CD4-positive, alpha-beta T cell (primary cell): ENCODE data around the gene LIN28B. TPM values are rescaled to one million over a fixed set of nuclear protein-coding genes. Genes with fewer than 3 reads are reported as not detected.

Experiments
- ATAC-seq: fragments of 200-7000 bp; cut with Tn5 transposase; one replicate; pipeline ENCODE4 v1.10.0; 2022; ENCODE audit warnings: mild to moderate bottlenecking; ENCODE audit not compliant: poor library complexity
- CTCF ChIA-PET: fragments of 350-600 bp; sonication (Branson Sonifier 250); formaldehyde crosslinking; loops from one replicate; lab custom pipeline; 2021; ENCODE audit warnings: antibody characterized with exemption, inconsistent platforms; lab: Charles Lee
- POLR2A ChIA-PET: fragments of 350-600 bp; sonication (Branson Sonifier 250); formaldehyde crosslinking; loops from one replicate; lab custom pipeline; 2021; ENCODE audit warnings: antibody characterized with exemption, inconsistent platforms; lab: Charles Lee
- DNase-seq, 14 experiments: peaks; one replicate each; pipeline ENCODE4 v3.0.0-alpha.2; 2013 to 2020; ENCODE audit warnings: mixed read lengths in 2 of 14
- H3K27ac ChIP-seq, 2 donors: one replicate each; pipeline versions ENCODE4 v1.5.1 to v1.7.0; 2013; ENCODE audit warnings: low read length in 2 of 2, low read depth in 1 of 2, mild to moderate bottlenecking in 1 of 2
- H3K27me3 ChIP-seq, 2 experiments: 1 replicate in 1 of 2; 2 replicates in 1 of 2; pipeline versions ENCODE4 v1.6.1 to v1.7.0; 2013; ENCODE audit warnings: low read length in 2 of 2, control low read depth in 1 of 2, mild to moderate bottlenecking in 1 of 2, moderate library complexity in 1 of 2; ENCODE audit not compliant: insufficient read depth in 2 of 2, control insufficient read depth in 1 of 2
- H3K36me3 ChIP-seq: one replicate; pipeline ENCODE4 v1.6.1; 2013; ENCODE audit warnings: low read length, control low read depth; ENCODE audit not compliant: insufficient read depth
- H3K4me1 ChIP-seq: one replicate; pipeline ENCODE4 v1.6.1; 2013; ENCODE audit warnings: low read length, control low read depth; ENCODE audit not compliant: insufficient read depth
- H3K4me3 ChIP-seq: one replicate; pipeline ENCODE4 v1.5.1; 2013; ENCODE audit warnings: mild to moderate bottlenecking, low read length, moderate library complexity
- H3K9me3 ChIP-seq, 2 experiments: 1 replicate in 1 of 2; 2 replicates in 1 of 2; pipeline versions ENCODE4 v1.6.1 to v1.7.0; 2013; ENCODE audit warnings: low read length in 2 of 2, mild to moderate bottlenecking in 2 of 2, control low read depth in 1 of 2, moderate library complexity in 1 of 2; ENCODE audit not compliant: control insufficient read depth in 1 of 2, insufficient read depth in 1 of 2
- H3K27ac Mint-ChIP-seq: one replicate; pipeline ENCODE4 v1.8.0; 2020; ENCODE audit warnings: mixed read lengths
- H3K27me3 Mint-ChIP-seq: one replicate; pipeline ENCODE4 v1.8.0; 2021; ENCODE audit warnings: mixed read lengths
- H3K36me3 Mint-ChIP-seq: one replicate; pipeline ENCODE4 v1.8.0; 2021; ENCODE audit warnings: low read depth, mixed read lengths
- H3K4me1 Mint-ChIP-seq: one replicate; pipeline ENCODE4 v1.8.0; 2021; ENCODE audit warnings: low read depth, mixed read lengths
- H3K4me3 Mint-ChIP-seq: one replicate; pipeline ENCODE4 v1.8.0; 2020; ENCODE audit warnings: mild to moderate bottlenecking, mixed read lengths
- H3K9me3 Mint-ChIP-seq: one replicate; pipeline ENCODE4 v1.8.0; 2020; ENCODE audit warnings: mixed read lengths
- intact Hi-C, 2 experiments: fragments of 100-400 bp; cut with DNase I in 1 of 2; cut with micrococcal nuclease in 1 of 2; formaldehyde crosslinking; loops; one replicate each; pipeline versions ENCODE4 v1.15.1 to v1.9.0; 2023 to 2025; cut with DNase I, micrococcal nuclease
- total RNA-seq, 174 experiments: library from RNA in 2 of 174; stranded (reverse) in 2 of 174; gene quantifications; one replicate each; pipeline ENCODE4 v1.2.3 and lab custom pipeline; 2021 to 2026
- TF ChIP-seq, protein P1 (sequence below): fragments of 200-600 bp; IDR thresholded peaks from one replicate; pipeline ENCODE4 v1.8.0; 2022; ENCODE audit warnings: antibody characterized with exemption, mild to moderate bottlenecking

LIN28B gene
- total RNA-seq, 2 experiments from 2014 or later = not detected

- Histone ChIP-seq H3K4me3 (no peak overlapping the region), H3K27me3 (peaks cover 0 to 5% of the 10 kb centered on the region in 2 experiments), H3K4me1 (no peaks in the 10 kb centered on the region), H3K9me3 (no peaks in the 10 kb centered on the region), H3K36me3 (no peaks in the 10 kb centered on the region), H3K27ac (no peak overlapping the region)
- Mint-ChIP-seq H3K27me3 (peaks cover 6% of the 10 kb centered on the region), H3K9me3 (no peaks in the 10 kb centered on the region), H3K36me3 (no peaks in the 10 kb centered on the region), H3K4me3 (no peak overlapping the region), H3K27ac (no peak overlapping the region), H3K4me1 (no peaks in the 10 kb centered on the region)
- TF ChIP-seq, protein P1, sequence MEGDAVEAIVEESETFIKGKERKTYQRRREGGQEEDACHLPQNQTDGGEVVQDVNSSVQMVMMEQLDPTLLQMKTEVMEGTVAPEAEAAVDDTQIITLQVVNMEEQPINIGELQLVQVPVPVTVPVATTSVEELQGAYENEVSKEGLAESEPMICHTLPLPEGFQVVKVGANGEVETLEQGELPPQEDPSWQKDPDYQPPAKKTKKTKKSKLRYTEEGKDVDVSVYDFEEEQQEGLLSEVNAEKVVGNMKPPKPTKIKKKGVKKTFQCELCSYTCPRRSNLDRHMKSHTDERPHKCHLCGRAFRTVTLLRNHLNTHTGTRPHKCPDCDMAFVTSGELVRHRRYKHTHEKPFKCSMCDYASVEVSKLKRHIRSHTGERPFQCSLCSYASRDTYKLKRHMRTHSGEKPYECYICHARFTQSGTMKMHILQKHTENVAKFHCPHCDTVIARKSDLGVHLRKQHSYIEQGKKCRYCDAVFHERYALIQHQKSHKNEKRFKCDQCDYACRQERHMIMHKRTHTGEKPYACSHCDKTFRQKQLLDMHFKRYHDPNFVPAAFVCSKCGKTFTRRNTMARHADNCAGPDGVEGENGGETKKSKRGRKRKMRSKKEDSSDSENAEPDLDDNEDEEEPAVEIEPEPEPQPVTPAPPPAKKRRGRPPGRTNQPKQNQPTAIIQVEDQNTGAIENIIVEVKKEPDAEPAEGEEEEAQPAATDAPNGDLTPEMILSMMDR = peak; percentile 78
- CTCF ChIA-PET = interaction anchor here (0.7 to 1.6 kb wide), 8 partner anchors 10 to 338 kb away, joined by 3 to 8 read pairs (median 3); partner anchors contain the start of gene PREP
- DNase-seq (peak in 6 of 14 experiments; percentile 2 to 69 (median 41)), ATAC-seq (no peak)
- intact Hi-C loops = loop anchor here (1.0 to 5.0 kb wide), 3 partner anchors 315 to 337 kb away; partner anchors contain the start of gene PREP (in 2 of the 2)
- POLR2A ChIA-PET = interaction anchor here (1.1 kb wide), 1 partner anchor 315 kb away, joined by 4 read pairs; the partner anchor contains the start of gene PREP
Observed at GRCh38 chr6:105087571-105088211, 130.8 kb downstream of the LIN28B start.

GRCh38 chr6:105091140-105091829, 134.4 kb downstream of the LIN28B start:
- H3K27me3 Mint-ChIP-seq = peaks cover 6% of the 10 kb centered on the region
- H3K9me3 ChIP-seq = no peaks in the 10 kb centered on the region
- intact Hi-C loops = no loop called here
- TF ChIP-seq, protein P1 = no peak
- no peak overlapping the region for H3K27ac ChIP-seq
- no peak overlapping the region for H3K27ac Mint-ChIP-seq
- H3K4me1 Mint-ChIP-seq = no peaks in the 10 kb centered on the region
- H3K36me3 Mint-ChIP-seq = no peaks in the 10 kb centered on the region
- no peak for ATAC-seq
- no peak overlapping the region for H3K4me3 Mint-ChIP-seq
- no peaks in the 10 kb centered on the region for H3K9me3 Mint-ChIP-seq
- DNase-seq = no peak
- POLR2A ChIA-PET = no interaction called here
- H3K4me3 ChIP-seq = no peak overlapping the region
- no peaks in the 10 kb centered on the region for H3K4me1 ChIP-seq
- H3K27me3 ChIP-seq = peaks cover 0 to 5% of the 10 kb centered on the region in 2 experiments
- CTCF ChIA-PET = no interaction called here
- H3K36me3 ChIP-seq = no peaks in the 10 kb centered on the region

DNA sequence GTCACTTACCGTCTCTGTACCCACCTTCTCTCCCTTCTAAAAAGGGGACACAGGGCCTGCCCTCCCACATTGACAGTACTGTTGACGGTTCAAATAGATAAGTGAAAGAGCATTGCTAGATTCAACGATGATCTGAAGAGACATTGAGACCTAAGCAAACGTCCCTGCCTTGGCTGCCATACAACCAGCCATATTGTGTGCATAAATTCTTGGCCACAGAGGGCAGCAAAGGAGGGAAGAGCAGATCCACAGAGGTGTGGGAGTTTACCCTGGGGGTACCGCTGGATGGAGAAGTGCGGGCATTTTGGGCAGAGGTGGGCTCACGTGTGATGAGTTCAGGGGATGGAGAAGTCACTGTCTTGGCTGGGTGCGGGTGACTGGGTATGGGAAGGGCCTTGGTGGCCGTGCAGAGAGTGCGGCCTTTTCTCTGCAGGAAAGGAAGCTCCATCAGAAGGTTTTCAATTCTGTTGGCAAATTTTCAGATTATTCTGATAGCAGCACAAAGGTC, 137.3 kb downstream of the LIN28B start:
- H3K27ac Mint-ChIP-seq = no peak overlapping the region
- ATAC-seq = no peak
- no peaks in the 10 kb centered on the region for H3K27me3 Mint-ChIP-seq
- H3K9me3 ChIP-seq = peaks cover 0 to 3% of the 10 kb centered on the region in 2 experiments
- ChIA-PET POLR2A (no interaction called here), CTCF (no interaction called here)
- DNase-seq = no peak
- no peaks in the 10 kb centered on the region for H3K4me1 Mint-ChIP-seq
- intact Hi-C loops = no loop called here
- H3K4me3 Mint-ChIP-seq = no peak overlapping the region
- no peaks in the 10 kb centered on the region for H3K27me3 ChIP-seq
- H3K36me3 Mint-ChIP-seq = no peaks in the 10 kb centered on the region
- H3K36me3 ChIP-seq = no peaks in the 10 kb centered on the region
- no peak overlapping the region for H3K27ac ChIP-seq
- TF ChIP-seq, protein P1 = no peak
- H3K9me3 Mint-ChIP-seq = no peaks in the 10 kb centered on the region
- H3K4me1 ChIP-seq = no peaks in the 10 kb centered on the region
- no peak overlapping the region for H3K4me3 ChIP-seq
